HuH-7.5 (cell line): ENCODE measurements around the gene PINLYP.
"Not testable (repeated sequence)": the region's sequence is repeated elsewhere in the genome, so short reads cannot be mapped to it uniquely, and the experiment has no call there.

Experiments
- DNase-seq: peaks from one replicate; pipeline ENCODE4 v3.0.0; 2011; ENCODE audit warnings: low spot score

PINLYP gene

DNA sequence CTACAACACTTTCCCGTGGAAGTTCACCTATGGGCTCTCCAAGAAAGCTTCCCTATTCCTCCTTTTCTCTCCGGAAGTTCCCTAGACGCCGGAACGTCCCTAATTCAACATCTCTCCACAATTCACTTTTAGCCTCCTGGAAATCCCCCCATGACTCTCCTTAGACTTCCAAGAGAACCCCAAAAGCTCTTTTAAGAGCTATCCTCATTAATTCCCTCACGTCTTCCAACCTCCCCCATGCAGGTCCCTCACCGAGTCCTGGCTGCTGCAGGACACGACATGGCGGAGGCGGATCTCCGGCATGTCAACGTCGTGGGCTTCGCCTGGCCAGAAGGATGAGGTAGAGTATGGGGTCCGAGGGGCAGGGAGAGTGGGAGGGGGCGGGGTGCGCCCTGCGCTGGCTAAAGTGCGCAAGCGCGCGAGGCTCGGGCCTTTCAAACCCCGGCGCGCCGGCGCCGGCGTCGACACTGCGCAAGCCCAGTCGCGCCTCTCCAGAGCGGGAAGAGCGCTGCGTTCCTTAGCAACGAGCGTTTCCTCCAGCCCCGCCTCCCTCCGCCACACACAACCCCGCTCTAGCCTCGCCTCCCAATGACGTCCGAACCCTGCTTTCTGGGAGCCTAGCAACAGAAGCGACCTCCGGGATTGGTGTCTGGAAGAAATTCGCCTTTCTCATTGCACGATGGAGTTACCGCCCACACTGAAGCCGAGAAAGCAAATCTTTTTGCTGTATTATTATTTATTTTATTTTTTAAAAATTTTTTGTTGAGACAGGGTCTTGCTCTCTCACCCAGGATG lies at the start of gene PINLYP, which contains the start of gene XRCC1:
PINLYP (plus strand) TSS at position 646 of the 795 bp plus-strand sequence. CDS start 1,391 bp downstream, outside the sequence.
XRCC1 (minus strand) TSS at position 372 of the 795 bp plus-strand sequence; CDS start at position 303, 69 bp downstream.
- DNase-seq: peak; percentile 95

GRCh38 chr19:43525836-43526771 lies 49.5 kb upstream of the PINLYP start:
- DNase-seq: no peak

GRCh38 chr19:43526884-43527859 lies 48.4 kb upstream of the PINLYP start, which contains the start of gene ETHE1:
Gene ETHE1, minus strand, starts transcription at chr19:43527201. Its CDS starts 24 bp downstream, at chr19:43527177.
- peak; percentile 86 for DNase-seq

GRCh38 chr19:43527860-43528622 lies 47.6 kb upstream of the PINLYP start:
- DNase-seq: no peak

- no peak for DNase-seq
These were observed 43.0 kb upstream of the PINLYP start for GRCh38 chr19:43532571-43532961.

- DNase-seq: peak; percentile 97
These were observed 42.5 kb upstream of the PINLYP start, which contains the start of gene ZNF575 for GRCh38 chr19:43532962-43533545. Gene ZNF575, plus strand, starts transcription at chr19:43533188. Its CDS starts 1,235 bp downstream, at chr19:43534423.

DNA sequence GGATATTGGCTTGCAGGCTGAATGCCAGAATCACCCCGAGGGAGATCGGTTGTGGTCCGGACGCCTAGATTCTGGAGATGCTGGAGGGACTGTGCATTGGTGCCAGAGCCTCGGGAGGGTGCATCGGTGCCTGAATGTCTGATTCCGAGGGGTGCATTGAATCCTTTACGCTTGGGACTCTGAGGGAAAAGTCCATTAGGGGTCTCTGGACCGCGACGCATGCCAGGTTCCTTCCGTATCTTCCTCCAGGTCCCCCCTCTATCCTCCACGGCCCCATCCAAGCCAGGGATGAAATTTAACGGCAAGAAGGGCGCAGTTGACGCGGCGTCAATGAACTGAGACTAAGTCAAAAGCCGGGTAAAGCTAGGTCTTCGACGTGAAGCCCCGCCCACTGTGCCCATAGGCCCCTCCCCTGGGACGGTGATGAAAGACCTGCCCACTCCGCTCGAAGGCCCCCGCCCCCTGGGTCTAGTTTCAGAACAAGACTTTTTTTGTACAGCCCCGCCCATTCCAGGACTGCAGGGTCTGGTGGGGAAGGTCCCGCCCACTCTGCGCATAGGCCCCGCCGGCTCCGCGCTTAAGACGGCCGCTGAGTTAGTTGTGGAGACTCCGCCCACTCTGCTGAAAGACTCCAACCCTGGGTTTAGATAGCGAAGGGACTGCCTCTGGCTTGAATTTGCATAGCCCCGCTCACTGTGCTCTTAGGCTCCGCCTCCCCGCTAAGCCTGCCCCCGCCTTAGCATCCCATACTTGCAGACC lies 41.9 kb upstream of the PINLYP start:
- peak; percentile 98 for DNase-seq

- DNase-seq: no peak
These were observed 41.2 kb upstream of the PINLYP start for GRCh38 chr19:43534305-43534815.

DNA sequence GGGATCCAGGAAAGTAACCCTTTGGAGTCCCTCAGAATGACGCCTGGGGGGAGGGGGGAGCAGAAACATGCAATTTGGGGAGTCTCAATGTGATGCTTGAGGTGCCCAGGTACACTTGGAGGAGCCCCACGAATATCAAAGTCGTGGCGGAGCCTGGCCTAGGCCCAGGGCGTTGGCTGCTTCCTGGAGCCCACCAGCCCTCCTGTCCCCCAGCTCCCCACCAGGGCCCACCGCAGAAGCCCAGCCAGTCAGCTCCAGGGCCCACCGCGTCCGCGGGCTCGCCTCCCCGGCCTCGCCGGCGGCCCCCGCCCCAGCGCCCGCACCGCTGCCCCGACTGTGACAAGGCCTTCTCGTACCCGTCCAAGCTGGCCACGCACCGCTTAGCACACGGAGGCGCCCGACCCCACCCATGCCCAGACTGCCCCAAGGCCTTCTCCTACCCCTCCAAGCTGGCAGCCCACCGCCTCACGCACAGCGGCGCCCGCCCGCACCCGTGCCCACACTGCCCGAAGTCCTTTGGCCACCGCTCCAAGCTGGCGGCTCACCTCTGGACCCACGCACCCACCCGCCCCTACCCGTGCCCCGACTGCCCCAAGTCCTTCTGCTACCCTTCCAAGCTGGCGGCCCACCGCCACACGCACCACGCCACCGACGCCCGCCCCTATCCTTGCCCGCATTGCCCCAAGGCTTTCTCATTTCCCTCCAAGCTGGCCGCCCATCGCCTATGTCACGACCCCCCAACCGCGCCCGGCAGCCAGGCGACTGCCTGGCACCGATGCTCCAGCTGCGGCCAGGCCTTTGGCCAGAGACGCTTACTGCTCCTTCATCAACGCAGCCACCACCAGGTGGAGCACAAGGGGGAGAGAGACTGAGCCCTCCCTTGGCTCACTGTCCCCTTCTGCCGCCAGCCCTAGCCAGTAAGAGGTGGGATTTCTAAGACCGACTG lies 40.5 kb upstream of the PINLYP start:
- peak; percentile 71 for DNase-seq

GRCh38 chr19:43538922-43539321 lies 36.7 kb upstream of the PINLYP start:
- no peak for DNase-seq

DNA sequence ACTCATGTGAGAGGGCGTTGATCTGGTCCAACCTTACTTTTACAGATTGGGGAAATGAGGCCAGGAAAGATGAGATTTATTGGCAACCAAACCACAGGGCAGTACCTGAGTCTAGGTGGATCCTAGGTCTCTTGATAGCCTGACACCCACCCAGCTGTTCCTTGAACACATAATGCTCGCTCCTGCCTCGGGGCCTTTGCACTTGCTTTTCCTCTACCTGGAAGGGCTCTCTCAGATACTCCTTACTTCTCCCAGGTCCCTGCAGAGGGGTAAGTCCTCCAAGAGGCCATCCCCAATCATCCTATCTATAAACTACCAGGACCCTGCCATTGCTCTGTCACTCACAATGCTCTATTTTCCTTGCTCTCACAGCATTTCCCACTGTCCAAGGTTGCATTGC lies 35.2 kb upstream of the PINLYP start:
- no peak for DNase-seq

- no peak for DNase-seq
These were observed 33.5 kb upstream of the PINLYP start for GRCh38 chr19:43541920-43542650.

DNA sequence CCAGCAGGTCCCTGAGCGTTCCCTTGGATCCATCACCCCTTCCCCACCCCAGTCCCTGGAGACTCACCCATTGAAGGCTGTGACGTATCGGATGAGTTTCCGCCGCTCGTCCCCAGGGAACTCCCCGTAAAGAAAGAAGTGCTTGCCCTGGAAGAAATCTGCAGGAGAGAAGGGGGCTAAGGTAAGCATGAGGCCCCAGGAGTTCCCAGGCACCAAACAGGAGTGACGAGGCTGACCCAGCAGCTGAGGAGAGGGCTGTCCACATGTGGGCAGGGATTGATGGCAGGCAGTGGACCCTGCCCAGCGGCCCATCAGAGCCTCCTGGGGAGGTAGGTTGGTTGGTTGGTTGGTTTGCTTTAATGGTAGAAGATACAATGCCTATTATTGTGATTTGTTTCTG lies 31.5 kb upstream of the PINLYP start:
- no peak for DNase-seq

DNA sequence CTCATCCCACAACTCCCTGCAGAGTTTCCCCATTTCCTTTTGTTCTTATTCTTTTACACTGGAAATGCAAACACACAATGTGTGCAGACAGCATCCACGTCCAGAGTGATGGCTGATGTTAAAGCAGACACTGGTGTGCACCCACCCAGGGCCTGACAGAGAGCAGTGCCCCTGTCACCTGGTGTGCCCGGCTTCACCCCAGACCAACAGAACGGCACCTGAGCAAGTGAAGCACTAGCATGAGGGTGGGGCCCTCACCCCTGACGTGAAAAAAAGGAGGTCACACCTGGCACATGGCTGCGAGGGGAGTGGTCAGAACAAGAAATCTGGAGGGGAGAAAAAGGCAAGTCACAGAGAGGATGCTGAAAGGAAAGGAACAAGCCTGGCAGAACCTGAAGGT lies 30.3 kb upstream of the PINLYP start:
- DNase-seq: no peak

DNA sequence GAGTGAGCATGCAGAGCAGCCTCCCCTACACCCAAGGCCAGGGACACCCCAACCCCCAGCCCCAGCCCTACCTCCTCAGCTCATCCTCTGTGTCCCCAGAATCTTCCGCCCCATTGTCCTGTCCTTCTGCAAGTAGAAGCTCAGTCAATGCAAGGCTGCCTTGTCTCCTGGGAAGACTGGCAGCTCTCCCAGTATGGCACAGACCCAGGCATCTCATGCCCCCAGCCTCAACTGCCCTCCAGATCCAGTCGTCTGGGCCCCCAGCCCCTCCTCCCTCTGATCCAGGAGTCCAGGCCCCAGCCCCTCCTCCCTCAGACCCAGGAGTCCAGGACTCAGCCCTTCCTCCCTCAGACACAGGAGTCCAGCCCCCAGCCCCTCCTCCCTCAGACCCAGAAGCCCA lies 29.6 kb upstream of the PINLYP start:
- no peak for DNase-seq

GRCh38 chr19:43546581-43546980 lies 29.0 kb upstream of the PINLYP start:
- no peak for DNase-seq

GRCh38 chr19:43547926-43548325 lies 27.7 kb upstream of the PINLYP start:
- not testable (repeated sequence) for DNase-seq
